ENCODE data around the gene NOP14.
"Not testable (repeated sequence)": the region's sequence is repeated elsewhere in the genome, so short reads cannot be mapped to it uniquely, and the experiment has no call there.

NOP14 gene

DNA sequence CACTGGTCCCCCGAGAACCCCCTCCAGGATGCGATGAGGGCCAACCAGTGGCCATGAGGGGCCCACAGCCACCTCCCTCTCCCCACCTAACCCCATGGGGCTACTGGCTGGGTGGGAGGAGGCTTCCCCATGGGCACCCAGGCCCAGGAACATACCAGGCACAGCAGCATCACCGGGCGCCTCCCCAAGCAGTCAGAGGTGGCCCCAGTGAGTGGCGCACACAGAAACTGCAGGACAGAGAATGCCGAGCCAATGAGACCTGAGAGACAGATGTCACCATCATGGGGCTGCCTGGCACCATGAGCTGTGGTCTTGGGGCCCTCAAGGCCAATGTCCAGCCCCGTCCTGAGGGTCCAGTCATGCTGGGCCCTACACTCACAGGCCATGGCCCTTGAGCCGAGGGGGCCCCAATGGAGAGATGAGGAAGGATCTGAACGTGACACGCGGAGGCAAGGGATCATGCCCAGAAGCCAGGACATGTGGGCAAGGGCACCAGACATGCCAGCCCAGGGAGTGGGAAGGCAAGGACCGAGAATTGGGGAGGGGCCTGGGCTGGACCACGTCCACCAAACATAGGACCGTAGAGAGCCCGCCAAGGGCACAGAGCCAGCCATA is 30.1 kb downstream of the NOP14 start:
- no peak for DNase-seq (ENCODE audit: low read depth in 4 of 4, low spot score in 1 of 4)

DNA sequence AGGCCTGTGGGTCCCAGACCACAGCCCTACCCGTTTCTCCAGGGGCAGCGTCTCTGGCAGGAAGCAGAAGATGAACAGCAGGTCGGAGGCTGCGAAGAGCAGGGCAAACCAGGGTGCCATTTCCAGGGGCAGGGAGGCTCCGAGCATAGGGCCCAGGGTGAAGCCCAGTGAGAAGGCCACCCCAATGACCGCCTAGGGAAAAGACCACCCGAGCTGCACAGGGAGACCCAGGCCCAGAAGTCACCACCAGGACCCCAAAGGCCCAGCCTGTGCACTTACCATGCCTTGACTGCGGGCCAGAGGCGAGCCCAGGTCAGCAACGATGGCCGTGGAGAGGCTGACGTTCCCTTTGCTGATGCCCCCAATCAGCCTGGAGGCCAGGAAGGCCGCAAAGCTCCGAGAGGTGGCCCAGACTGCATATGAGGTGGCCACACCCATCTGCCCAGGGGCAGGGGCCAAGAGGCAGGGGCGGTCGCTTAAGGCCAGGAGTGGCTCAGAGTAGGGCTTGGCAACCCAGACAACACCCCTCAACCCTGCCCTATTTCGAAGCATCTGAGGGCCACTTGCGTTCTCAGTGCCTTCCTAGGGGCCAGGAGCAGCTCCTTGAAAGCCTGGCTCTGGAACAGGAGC is 30.8 kb downstream of the NOP14 start:
- DNase-seq (ENCODE audit: low read depth in 4 of 4, low spot score in 1 of 4): no peak

DNA sequence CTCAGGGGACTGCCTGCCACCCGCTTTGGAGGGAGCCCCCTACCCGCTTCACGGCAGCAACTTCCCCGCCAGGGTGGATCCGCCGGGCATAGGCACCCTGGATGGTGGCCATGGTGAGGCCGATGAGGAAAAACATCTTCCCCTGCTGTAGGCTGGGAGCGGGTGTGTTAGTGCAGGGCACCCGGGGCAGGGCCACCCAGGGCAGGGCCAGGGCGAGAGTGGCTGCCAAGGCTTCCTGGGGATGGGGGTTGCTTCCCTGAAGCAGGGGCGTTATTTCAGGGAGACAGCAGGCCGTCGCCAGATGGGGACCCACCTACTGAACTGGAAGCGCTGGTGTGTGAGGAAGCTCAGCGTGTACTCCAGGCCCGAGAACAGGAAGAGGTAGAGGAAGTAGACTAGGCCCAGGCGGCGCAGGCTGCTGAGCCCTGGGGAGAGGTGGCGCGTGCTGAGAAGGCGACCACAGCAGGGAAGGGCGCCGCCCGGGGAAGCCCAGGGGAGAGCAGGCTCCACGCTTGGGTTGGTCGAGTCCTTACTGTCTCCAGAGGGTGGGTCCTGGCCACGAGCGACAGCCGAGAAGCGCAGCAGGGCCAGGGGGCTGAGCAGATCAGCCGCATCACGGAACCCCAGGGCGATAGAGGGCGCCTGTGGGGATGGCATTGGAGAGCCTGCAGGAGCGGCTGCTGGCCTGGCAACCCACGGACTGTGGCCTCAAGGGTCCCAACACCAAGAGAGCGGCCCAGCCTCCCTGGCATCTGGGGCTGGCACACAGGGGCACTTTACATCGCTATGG is 31.5 kb downstream of the NOP14 start:
- peak in 1 of 4 experiments; percentile 42 for DNase-seq (ENCODE audit: low read depth in 4 of 4, low spot score in 1 of 4)

DNA sequence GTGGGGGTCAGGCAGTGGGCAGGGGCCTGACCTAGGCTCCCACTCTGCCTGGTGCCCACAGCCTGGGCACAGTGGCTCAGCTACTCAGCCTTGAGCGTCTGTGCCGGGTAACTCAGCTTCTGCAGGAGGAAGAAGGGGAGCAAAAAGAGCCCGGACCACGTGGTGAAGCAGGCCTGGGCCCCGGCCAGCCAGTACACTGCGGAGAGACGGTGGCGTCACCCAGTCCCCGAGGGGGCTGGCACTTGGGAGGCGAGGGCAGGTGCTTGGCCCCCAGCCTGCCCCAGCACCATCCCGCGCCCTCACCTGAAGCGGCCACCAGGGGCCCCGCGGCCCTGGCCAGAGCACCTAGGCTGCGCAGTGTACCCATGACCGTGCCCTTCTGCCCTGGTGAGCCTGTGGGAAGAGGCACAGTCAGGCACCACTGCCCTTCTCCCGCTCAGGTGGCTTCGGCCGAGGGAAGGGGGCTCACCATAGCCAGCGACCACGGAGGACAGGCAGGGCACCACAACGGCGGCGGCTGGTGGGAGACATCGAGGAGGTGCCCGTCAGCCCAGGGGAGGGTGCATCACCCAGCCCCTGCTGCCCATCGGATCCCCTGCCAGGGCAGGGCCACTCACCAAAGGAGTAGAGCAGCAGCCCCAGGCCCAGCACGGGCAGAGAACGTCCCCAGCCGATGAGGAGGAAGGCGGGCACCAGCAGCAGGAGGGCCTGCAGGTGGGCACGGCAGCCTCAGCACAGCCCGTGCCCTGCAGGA is 32.3 kb downstream of the NOP14 start:
- no peak for DNase-seq (ENCODE audit: low read depth in 4 of 4, low spot score in 1 of 4)

DNA sequence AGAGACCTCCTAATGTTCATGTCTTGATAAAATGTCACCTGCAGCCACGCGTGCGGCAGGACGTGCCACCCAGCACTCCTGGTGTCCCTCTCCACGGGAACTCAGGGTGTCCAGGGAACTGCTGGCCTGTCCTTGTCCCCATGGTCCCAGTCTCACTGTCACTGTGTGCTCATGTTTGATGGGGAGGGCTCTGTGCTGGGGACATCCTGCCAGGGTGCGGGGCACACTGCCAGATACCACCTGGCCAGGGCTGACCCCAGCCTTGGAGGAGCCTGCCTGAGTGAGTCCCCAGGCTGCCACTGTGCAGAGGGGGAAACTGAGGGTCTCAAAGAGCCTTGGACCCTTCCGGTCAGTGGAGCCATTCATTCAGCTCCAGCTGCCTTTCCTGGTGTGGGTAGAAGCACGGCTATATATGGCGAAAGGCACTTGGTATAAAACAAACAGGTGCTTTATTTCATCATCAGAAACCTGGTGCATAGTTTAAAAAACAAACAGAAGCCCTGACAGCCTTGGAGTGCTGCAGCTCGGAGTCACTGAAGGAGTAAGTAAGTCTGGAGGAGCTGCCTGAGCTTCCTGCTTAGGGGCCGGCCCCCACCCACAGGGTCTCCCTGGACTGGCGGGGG is 33.0 kb downstream of the NOP14 start:
- DNase-seq (ENCODE audit: low read depth in 4 of 4, low spot score in 1 of 4): no peak

DNA sequence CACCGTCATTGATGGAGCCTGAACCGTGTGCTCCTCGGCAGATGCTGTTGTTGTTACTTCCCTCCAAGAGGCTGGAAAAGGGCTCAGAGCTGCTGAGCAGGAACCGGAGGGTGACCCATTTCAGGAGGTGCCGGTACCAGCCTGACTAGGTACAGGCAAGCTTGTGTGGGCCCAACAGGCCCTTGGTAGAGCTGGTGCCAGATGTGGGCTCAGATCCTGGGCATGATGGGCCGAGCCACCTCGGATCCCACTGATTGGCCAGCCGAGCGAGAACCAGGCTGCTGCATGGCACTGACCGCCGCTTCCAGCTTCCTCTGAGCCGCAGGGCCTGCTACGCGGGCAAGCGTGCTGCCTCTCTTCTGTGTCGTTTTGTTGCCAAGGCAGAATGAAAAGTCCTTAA is 33.7 kb downstream of the NOP14 start:
- DNase-seq (ENCODE audit: low read depth in 4 of 4, low spot score in 1 of 4): no peak

DNA sequence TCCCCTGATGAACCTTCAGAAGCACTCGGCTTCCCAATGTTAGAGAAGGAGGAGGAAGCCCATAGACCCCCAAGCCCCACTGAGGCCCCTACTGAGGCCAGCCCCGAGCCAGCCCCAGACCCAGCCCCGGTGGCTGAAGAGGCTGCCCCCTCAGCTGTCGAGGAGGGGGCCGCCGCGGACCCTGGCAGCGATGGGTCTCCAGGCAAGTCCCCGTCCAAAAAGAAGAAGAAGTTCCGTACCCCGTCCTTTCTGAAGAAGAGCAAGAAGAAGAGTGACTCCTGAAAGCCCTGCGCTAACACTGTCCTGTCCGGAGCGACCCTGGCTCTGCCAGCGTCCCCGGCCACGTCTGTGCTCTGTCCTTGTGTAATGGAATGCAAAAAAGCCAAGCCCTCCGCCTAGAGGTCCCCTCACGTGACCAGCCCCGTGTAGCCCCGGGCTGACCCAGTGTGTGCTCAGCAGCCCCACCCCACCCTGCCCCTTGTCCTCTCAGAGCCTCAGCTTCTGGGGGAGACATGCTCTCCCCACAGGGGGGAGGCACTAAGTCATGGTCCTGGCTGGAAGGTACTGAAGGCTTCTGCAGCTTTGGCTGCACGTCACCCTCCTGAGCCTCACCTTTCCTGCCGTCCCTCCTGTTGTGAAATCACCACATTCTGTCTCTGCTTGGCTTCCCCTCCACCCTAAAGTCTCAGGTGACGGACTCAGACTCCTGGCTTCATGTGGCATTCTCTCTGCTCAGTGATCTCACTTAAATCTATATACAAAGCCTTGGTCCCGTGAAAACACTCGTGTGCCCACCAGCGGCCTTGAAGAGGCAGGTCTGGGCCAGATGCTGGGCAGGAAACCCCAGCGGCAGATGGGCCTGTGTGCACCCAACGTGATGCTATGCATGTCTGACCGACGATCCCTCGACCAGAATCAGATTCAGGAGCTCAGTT is 34.7 kb downstream of the NOP14 start:
- DNase-seq (ENCODE audit: low read depth in 4 of 4, low spot score in 1 of 4): no peak

DNA sequence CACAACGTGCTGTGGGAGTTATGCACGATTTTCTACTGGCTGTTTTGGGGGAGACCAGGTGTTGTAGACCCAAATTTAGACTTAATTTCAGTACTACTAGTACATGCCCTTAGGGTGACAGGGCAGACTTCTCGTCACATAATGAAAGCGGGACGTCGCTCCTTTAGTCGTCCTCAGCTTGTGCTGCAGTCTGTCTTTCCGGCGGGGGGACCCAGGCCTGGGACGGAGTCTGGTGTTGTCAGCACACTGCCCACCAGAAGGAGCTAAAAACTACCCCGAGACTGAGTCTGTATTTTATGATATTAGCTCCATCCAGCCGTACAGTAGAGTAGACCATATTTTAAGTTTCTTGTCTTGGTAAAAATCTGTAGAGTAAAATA is 35.5 kb downstream of the NOP14 start:
- DNase-seq (ENCODE audit: low read depth in 4 of 4, low spot score in 1 of 4): no peak

DNA sequence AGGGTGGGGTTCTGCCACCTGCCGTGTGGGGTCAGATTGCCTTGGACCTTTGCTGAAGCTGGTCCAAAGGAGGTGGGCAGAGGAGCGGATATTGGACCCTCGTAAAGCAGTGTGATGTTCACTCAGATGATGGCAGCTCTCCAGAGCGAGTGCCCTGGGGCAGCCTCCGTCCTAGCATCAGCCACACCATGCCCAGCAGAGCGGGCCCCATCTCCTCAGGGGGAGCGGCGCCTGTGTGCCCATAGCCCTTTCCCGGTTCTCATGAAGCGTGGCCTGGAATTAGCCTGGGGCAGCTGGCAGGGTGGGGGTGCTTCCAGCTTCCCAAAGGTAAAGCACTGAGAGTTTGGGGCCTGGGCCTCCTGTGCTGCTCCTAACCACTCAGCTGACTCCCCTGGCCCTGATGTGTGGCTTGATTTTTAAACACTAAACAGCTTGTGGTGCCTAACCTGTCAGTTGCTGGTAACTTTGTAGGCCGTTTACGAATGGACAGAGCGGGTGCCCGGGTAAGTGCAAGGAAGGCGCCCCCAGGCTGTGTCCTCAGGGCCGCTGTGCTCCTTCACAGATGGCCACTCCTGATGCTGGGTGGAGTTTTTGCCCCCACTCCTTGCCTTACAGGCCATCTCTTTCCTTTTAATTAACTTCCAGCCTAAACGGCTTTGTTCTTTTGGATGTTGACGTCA is 36.0 kb downstream of the NOP14 start:
- DNase-seq (ENCODE audit: low read depth in 4 of 4, low spot score in 1 of 4): no peak

DNA sequence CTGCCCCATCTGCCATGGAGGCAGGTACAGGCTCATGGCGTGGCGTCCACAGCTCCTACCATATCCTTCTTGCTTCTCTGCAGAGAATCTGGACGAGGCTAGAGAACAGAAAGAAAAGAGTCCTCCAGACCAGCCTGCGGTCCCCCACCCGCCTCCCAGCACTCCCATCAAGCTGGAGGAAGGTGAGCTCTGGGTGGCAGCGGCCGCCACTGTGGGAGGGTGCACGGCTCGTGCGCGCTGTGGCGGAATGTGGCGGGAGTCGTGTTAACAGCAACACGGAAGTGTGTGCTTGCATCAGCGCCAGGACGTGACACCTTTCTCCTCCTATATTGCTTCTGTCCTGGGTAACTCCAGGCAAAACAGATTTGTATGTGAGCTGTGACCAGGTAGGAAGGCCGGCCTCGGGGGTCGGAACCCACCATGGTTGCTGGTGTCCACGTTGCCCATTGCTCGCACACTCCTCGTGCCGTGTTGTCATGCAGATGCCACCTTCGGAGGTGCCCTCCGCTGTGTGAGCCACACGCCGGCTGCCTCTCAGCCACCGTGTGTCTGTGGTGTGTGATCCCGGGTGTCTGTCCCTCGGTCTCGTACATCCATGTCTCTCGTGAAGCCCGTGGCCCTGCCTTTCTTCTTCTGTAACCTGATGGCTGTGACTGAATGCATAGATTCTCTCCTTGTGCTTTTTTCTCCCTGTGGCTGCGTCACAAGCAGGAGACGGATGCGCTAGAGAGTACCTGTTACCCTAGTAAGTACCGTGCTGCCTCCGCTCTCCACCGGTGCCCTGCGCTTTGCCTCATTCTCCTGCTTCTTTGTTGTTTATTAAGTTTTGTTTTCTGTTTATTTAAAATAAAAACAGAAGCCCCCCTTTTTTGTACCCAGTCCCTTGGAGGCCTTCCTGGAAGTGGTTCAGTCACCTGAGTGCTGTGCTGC is 37.0 kb downstream of the NOP14 start:
- DNase-seq (ENCODE audit: low read depth in 4 of 4, low spot score in 1 of 4): no peak

DNA sequence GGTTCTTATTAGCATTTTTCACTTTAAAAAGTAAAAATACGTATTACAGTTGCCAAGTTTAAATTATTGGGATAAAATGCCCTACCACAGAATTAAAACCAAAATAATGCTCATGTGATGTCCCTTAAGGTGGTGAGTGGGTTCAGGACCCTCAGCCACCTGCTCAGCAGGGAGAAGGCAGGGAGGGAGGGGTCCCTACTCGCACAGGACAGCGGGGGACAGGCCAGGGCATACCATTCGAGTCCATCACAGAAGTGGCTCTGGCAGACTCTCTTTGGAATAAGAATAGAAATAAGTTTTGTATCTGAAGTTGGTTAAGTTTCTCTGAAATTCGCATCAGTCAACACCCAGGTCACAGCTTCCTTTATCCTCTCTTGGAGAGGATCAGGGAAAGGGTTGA is 37.7 kb downstream of the NOP14 start:
- no peak for DNase-seq (ENCODE audit: low read depth in 4 of 4, low spot score in 1 of 4)

DNA sequence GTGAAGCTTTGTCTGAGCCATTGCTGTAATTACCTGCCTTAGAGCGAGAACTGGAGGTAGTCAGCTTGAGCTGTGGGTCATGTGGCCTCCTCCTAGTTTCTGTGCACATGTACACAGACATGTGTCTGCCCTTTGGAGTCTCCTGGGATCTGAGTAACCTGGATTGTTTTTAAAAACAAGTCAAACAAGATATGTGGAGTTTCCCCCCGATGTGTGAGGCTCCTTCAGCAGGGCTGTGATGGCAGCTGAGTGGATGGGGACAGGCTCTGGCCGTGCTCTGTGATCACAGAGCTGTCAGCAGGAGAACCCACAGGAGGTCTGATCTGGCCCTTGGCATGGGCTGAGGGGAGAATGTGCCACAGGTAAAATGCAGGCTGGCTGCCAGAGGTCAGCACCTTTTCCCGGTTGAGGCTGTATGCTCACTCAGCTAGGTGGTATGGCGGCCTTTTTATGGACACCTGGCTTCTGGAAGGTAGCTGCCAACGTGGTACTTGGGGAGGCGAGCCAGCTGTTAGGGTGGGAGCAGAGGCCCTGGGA is 38.4 kb downstream of the NOP14 start:
- DNase-seq (ENCODE audit: low read depth in 4 of 4, low spot score in 1 of 4): no peak

DNA sequence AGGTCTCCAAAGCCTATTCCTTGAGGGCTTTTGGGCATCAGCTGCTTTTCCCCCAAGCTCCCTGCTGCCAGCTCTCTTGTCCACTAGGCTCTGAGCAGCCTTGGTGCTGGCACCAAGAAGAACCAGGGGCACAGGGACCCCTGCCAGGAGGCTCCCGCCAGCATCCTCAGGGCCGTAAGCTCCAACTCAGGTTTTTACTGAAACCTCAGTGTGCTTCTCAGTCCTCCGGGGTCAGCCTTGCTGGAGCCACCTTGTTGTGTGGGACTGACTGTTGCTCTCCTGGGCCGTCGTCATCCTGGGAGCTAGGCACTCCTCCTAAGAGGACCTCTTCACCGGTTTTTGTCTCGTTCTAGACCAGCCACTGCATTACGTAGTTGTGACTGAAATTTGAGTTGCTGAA is 38.9 kb downstream of the NOP14 start:
- no peak for DNase-seq (ENCODE audit: low read depth in 4 of 4, low spot score in 1 of 4)

DNA sequence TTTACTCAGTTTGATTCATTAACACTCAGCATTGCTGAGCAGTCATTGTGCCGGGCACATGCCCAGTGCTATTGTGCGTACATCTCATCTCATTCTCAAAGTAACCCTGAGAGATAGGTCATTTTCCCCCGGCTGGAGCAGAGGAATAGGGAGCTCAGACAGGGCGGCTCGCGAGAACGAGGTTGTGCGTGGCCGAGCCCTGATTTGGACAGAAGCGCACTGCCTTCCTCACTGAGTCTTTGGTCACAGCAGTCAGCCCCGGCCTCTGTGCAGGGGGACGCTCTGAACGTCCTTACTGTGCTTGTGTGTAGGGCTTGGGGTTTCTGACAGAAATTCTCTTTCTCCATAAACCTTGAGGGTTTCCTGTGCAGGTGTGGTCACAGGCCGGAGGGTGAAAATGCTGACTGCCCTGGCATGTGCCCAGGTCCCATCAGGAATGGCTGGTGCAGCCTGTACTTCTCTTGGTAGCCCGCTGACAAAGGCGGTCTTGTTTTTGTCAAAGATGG is 39.5 kb downstream of the NOP14 start:
- no peak for DNase-seq (ENCODE audit: low read depth in 4 of 4, low spot score in 1 of 4)

DNA sequence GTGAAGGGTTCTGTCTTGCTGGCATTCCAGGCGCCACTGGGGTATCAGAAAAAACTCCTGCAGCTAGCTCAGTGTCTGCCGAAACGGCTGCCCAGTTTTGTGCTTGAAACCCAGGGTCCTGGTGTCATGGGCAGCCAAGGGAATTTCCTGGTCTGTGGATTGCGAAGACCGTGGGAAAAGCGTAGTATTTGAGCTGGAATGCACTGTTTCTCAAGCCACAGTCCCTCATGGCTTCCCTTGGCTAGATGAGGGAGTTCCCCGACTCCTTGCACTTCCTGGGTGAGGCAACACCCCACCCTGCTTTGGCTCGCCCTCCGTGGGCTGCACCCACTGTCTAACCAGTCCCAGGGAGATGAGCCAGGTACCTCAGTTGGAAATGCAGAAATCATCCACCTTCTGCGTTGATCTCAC is 40.1 kb downstream of the NOP14 start:
- DNase-seq (ENCODE audit: low read depth in 4 of 4, low spot score in 1 of 4): no peak

DNA sequence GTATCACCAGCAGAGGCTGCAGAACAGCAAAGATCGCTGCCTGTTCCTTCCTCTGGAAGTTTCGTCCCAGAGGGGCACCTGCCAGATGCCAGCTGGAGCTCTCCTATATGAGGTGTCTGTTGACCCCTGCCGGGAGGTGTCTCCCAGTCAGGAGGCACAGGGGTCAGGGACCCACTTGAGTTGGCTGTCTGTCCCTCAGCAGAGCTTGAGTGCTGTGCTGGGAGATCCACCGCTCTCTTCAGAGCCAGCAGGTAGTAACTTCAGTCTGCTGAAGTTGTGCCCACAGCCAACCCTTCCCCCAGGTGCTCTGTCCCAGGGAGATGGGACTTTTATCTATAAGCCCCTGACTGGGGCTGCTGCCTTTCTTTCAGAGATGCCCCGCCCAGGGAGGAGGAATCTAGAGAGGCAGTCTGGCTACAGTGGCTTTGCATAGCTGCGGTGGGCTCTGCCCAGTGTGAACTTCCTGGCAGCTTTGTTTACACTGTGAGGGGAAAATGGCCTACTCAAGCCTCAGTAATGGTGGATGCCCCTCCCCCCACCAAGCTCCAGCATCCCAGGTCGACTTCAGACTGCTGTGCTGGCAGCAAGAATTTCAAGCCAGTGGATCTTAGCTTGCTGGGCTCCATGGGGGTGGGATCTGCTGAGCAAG is 40.6 kb downstream of the NOP14 start:
- DNase-seq (ENCODE audit: low read depth in 4 of 4, low spot score in 1 of 4): not testable (repeated sequence)

DNA sequence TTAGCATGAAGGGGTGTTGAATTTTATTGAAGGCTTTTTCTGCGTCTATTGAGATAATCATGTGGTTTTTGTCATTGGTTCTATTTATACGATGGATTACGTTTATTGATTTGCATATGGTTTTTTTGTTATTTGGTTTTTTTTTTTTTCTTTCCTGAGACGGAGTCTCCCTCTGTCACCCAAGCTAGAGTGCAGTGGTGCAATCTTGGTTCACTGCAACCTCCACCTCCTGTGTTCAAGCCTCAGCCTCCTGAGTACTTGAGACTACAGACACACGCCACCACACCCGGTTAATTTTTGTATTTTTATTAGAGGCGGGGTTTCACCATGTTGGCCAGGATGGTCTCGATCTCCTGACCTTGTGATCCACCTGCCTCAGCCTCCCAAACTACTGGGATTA is 44.5 kb downstream of the NOP14 start:
- not testable (repeated sequence) for DNase-seq (ENCODE audit: low read depth in 4 of 4, low spot score in 1 of 4)

DNA sequence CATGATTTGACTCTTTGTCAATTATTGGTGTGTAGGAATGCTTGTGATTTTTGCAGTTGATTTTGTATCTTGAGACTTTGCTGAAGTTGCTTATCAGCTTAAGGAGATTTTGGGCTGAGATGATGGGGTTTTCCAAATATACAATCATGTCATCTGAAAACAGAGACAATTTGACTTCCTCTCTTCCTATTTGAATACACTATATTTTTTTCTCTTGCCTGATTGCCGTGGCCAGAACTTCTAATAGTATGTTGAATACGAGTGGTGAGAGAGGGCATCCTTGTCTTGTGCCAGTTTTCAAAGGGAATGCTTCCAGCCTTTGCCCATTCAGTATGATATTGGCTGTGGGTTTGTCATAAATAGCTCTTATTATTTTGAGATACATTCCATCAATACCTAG is 44.9 kb downstream of the NOP14 start:
- not testable (repeated sequence) for DNase-seq (ENCODE audit: low read depth in 4 of 4, low spot score in 1 of 4)

Measured in stimulated activated CD4-positive, alpha-beta T cell treated with anti-CD3 and anti-CD28 coated beads, Interleukin-1b, Interleukin-23, amount 100 ng/mL, for 24 hours (primary cell).